Amygdala (tissue), 56 donors: ENCODE data around the gene TCFL5.
A peak's percentile ranks its signal among the peaks of the same experiment; 100 is the strongest.

ENCODE experiments used
- DNase-seq, 56 donors: peaks; one replicate each; lab custom pipeline; 2025; lab: John Stamatoyannopoulos, UW

Gene TCFL5

DNA sequence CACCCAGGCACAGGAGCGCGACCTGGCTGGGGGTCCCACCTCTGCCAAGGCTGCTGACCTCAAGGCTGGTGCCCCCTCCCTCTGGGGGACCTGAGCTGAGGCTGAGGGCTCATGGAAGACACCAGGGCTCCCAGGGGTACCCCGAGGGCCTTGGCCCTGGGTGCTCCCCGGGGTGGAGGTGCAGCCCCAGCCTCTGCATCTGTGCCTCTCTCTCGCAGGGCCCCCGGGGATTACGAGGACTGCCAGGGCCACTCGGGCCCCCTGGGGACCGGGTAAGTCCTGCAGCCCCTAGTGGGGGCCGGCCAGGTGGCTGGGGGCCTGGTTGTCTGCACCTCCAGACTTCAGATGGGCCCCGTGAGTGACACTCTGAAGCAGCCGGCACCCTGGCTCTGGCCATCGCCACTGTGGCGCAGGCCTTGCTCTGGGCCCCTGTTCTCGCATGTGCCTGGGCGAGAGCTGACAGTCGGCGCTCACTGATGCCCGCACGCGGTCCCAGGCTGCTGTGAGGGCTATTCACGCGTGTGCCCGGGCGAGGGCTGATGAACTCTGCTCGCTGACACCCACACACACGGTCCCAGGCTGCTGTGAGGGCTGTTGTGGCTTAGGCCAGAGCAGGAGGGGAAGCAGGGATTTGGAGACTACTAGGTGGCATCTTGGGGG, 35.5 kb downstream of the TCFL5 start:
- DNase-seq, result no peak

- no peak for DNase-seq
These were observed 36.2 kb downstream of the TCFL5 start for GRCh38 chr20:62825333-62825985.

DNA sequence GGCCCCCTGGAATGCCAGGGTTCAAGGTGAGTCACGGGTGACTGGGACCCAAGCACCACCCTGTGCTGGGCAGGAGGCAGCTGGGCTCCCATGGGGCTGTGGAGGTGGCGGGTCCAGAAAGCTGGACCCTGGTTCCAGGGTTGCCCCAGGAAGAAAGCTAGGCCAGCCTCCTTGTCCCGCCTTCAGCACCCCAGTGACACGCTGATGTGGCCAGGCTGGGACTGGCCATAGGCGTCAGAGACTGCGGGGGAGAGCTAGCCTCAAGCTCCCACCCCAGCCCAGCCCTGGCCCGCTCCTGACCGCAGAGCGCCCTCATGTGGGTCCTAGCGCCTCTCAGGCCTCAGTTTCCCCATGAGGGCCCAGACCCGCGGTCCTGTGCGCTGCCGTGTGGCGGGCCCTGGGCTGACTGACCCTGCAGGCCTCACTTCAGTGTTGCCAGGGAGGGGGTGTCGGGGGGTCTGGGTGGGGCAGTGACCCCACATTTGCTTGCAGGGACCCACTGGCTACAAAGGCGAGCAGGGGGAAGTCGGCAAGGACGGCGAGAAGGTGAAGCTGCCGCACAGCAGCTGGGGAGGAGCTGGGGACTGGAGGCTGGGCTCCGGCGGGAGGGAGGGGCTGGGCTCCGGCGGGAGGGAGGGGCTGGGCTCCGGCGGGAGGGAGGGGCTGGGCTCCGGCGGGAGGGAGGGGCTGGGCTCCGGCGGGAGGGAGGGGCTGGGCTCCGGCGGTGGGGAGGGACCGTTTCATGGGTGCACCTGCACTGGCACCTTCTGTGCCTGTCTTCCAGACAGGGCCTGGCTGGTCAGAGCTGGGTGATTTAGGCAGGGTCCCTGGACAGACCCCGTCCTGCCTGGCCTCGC, 36.9 kb downstream of the TCFL5 start:
- peak in 1 of 56 donors; percentile 21 for DNase-seq

GRCh38 chr20:62823688-62824475, 37.7 kb downstream of the TCFL5 start:
- no peak for DNase-seq

DNA sequence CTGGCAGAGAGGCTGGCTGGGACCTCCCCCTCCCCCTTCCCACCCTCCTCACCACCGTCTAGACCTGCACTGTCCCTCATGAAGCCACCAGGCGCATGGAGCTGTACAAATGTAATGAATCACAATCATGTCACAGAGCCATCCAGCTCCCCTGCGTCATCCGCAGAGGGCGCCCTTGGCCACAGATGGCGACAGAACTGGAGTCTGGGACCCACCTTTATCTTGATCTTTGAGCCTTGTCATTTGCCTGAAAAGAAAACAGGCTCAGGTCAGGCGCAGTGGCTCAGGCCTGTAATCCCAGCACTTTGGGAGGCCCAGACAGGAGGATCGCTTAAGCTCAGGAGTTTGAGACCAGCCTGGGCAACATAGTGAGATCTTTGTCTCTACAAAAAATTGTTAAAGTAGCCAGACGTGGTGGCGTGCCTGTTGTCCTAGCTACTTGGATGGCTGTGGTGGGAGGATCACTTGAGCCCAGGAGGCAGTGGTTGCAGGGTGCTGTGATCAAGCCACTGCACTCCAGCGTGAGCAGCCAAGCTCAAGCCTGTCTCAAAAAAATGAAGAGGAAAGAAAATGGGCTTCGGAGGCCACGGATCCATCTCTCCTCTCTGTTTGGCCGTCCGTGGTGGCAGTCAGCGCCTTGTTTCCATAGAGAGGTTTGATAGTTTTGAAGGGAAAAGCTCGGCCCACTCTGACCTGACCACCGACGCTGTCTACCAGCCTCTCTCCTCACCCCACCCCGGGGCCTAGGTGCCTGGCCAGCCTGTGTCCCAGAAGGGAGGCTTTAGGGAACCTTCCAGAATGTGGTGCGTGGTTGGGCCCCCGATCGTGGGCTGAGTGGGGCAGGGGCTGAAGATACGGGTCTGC, 38.6 kb downstream of the TCFL5 start:
- DNase-seq, result peak in 3 of 56 donors; percentile 5 to 24 (median 18)

GRCh38 chr20:62822239-62822787, 39.3 kb downstream of the TCFL5 start:
- DNase-seq, result no peak

- no peak for DNase-seq
These were observed 39.9 kb downstream of the TCFL5 start for GRCh38 chr20:62821726-62822210.

GRCh38 chr20:62820962-62821725, 40.5 kb downstream of the TCFL5 start:
- DNase-seq, result no peak

- DNase-seq, result peak in 12 of 56 donors; percentile 3 to 54 (median 35)
These were observed 41.2 kb downstream of the TCFL5 start for GRCh38 chr20:62820208-62820961.

DNA sequence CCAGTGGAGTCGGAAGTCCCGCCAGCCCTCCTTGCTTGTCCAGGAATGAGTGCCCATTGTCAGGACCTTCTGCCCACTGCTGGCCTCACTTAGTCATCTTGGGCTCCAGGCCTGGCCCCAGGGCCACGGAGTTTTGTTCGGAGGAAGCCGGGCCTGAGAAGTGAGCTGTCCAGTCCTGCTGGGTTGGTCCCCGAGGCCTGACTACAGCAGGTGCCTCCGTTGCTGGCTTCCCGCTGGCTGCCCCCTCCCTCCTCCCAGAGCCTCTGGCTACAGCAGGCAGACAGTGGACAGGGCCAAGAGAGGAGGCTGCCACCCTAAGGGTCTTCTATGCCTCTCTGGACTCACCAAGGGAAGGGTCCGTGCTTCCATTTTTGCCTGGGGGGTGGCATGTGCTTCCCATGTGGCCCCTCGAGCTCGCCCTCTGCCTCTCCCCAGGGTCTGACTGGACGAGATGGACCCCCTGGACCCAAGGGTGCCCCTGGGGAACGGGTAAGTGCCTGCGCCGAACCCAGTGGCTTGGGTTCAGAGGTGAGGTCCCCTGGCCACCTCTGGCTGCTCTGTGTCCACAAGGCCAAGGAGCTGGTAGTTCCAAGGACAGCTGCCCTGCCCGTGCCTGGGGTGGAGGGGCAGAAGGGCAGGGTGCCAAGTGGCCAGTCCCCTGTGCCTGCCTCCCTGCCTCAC, 42.0 kb downstream of the TCFL5 start:
- DNase-seq, result peak in 8 of 56 donors; percentile 45 to 77 (median 64)

GRCh38 chr20:62818592-62819493, 42.8 kb downstream of the TCFL5 start:
- DNase-seq, result peak in 44 of 56 donors; percentile 35 to 89 (median 61)

GRCh38 chr20:62817975-62818591, 43.5 kb downstream of the TCFL5 start:
- no peak for DNase-seq

DNA sequence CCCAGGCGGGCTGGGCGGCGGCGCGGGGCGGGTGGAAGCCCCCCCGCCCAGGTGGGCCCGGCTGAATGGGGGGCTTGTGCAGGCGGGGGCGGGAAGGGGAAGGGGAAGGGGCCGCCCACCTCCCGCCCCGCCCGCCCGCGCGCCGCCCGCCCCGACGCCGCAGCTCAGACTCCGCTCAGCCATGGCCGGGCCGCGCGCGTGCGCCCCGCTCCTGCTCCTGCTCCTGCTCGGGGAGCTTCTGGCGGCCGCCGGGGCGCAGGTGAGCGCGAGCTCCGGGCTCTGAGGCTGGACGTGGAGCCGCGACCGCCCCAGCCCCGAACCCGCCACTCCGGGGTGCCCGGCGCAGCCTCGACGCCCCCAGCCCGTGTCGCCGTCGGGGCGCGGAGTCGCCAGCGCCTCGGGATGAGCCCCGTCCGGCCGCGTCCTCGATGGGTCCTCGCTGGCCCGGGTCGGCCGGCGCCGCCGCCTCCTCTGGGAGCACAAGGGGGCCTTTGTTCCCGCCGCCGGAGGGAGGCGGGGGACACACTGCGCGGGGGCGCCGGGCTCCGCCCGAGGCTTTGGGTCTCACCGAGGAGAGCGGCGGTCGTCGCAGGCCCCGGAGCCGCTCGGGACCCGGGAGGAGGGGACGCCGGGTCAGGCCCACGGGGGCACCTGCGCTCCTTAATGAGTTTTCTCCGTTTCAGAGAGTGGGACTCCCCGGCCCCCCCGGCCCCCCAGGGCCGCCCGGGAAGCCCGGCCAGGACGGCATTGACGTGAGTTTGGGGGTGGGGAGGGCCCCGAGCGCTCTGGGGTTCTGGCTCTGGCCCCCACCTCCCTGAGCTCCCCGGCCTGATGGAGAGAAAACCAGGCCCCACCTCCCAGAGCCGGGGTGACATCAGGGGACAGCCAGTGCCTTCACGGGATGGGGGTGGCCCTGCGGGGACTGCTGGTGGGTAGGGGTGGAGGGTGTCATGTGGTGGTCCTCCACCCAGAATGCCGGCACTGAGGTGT, 44.4 kb downstream of the TCFL5 start, which contains the start of gene COL9A3:
Gene COL9A3 (plus strand): TSS at position 167 of the 990 bp plus-strand sequence. CDS start 15 bp downstream, at position 182.
- DNase-seq, result peak in 38 of 56 donors; percentile 24 to 82 (median 53)
